RWPE1 (cell line): ENCODE measurements around the gene GBP1.

Experiments used
- CTCF ChIA-PET: fragments of 350-600 bp; sonication (Branson Sonifier 250); formaldehyde crosslinking; extraction: SDS; loops from one replicate; lab custom pipeline; 2021; lab: Yijun Ruan, JAX
- POLR2A ChIA-PET: fragments of 400-600 bp; formaldehyde crosslinking; extraction: SDS; loops from one replicate; lab custom pipeline; 2020; ENCODE audit warnings: antibody characterized with exemption; ENCODE audit not compliant: low non-redundant PET; lab: Yijun Ruan, JAX
- DNase-seq: peaks from one replicate; pipeline ENCODE4 v3.0.0; 2012; ENCODE audit warnings: low spot score
- H3K27ac ChIP-seq: fragments of 450-650 bp; 2 replicates; pipeline ENCODE4 v1.5.1; 2017
- TF ChIP-seq, protein P1 (sequence below): fragments of 450-650 bp; conservative IDR thresholded peaks from 2 replicates; pipeline ENCODE4 v1.5.1; 2017; ENCODE audit warnings: low read depth, mild to moderate bottlenecking

The GBP1 gene

DNA sequence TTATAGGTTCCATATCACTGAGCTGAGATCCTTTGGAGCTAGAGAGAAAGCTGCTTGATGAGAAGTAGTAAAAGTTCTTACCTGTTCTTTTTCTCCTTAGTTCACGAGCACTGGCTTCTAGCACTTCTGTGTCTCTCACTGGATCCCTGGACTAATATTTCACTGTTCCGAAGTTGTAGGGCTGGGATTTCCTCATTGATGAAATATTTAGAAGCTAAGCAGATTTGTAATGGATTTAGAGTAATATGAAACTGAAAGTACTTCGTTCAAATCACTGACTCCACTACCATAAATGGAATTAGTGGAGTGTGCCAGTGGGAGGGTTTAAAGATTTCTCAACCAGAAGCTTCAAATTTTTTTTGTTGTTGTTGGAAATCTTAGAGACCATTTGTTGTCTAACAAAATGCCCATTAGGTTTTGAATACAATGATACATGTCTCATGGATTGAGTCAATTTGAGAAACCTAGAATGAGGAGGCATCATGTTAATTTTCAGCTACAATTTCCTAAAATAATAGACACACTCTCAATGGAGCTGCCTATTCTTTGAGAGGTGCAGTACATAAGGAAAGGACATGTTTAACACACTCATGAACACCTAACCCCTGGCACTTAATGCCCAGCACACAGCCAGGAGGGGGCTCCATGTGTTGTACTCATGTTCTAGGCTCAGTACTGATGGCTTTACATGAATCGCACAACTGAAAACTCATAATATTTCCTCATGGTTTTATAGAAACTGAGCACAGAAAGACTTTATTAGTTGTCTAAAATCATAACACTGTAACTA is at the start of gene GBP1:
Gene GBP1, minus strand, starts transcription at position 130 of the 790 bp plus-strand sequence. CDS start 1,974 bp downstream, outside the sequence.
- POLR2A ChIA-PET, result no interaction called here
- CTCF ChIA-PET, result interaction anchor here (0.6 kb wide), 1 partner anchor 30 kb away, joined by 3 read pairs; no protein-coding TSS in a partner anchor
- DNase-seq, result peak; percentile 57
- H3K27ac ChIP-seq, result no peak within 1 kb of the TSS
- TF ChIP-seq, protein P1, sequence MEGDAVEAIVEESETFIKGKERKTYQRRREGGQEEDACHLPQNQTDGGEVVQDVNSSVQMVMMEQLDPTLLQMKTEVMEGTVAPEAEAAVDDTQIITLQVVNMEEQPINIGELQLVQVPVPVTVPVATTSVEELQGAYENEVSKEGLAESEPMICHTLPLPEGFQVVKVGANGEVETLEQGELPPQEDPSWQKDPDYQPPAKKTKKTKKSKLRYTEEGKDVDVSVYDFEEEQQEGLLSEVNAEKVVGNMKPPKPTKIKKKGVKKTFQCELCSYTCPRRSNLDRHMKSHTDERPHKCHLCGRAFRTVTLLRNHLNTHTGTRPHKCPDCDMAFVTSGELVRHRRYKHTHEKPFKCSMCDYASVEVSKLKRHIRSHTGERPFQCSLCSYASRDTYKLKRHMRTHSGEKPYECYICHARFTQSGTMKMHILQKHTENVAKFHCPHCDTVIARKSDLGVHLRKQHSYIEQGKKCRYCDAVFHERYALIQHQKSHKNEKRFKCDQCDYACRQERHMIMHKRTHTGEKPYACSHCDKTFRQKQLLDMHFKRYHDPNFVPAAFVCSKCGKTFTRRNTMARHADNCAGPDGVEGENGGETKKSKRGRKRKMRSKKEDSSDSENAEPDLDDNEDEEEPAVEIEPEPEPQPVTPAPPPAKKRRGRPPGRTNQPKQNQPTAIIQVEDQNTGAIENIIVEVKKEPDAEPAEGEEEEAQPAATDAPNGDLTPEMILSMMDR, result no peak

DNA sequence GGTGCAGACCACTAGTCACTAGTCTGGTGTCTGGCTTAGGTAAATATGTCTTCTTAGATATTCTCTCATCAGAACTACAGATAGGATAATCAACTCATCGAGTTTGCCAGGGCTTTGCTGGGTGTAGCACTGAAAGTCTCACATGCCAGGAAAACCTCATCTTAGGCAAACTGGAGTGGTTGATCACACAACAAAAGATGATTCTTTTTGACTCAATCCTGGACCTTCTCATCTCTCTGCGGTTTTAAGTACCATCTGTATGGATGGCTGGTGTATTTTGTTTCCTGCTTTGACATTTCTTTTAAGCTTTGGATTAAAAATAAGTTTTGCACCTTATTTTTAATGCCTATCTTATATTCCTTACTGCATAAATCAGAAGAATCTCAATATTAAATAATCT is 49.7 kb upstream of the GBP1 start:
- TF ChIP-seq, protein P1, result no peak
- CTCF ChIA-PET, result no interaction called here
- POLR2A ChIA-PET, result no interaction called here
- DNase-seq, result no peak
- no peak overlapping the region for H3K27ac ChIP-seq

GRCh38 chr1:89112871-89113613 is 48.0 kb upstream of the GBP1 start:
- no peak overlapping the region for H3K27ac ChIP-seq
- DNase-seq, result no peak
- TF ChIP-seq, protein P1, result no peak
- POLR2A ChIA-PET, result no interaction called here
- CTCF ChIA-PET, result no interaction called here

DNA sequence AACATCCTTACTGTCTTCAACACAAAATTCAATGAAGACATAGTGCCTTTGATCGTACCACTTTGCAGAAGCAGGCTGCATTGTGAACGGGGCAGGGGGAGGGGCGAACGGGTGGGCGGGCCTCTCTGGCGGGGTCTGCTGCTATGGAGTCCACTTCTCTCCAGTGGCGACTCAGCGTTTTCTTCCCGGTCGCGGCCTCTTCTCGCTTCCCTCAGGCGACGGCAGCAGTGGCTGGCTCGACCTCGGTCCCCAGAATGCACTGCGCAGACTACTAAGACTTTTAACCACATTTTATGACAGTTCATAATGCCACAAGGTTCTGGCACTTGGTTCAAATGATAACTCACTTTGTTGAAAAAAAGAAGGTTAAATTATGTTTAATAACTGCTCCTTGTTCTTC is 39.7 kb upstream of the GBP1 start:
- no peak overlapping the region for H3K27ac ChIP-seq
- TF ChIP-seq, protein P1, result no peak
- DNase-seq, result no peak
- POLR2A ChIA-PET, result no interaction called here
- CTCF ChIA-PET, result no interaction called here

DNA sequence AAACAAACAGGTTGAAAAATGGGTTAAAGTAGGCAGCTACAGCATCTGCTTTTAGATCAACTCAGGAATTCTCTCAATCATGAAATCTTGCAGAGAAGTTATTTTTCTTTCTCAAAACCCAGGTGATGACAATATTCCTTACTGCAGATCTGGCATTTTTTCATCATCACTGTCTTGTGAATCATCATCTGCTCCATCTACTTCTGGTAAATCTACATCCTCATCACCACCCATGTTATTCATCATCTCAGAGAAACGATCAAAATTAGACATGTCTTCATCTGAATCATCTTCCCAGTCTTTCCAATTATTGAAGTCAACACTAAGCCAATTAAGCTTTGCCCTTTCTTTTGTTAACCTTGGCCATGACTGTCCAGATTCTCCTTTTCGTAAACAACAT is 39.1 kb upstream of the GBP1 start:
- no peak overlapping the region for H3K27ac ChIP-seq
- ChIA-PET CTCF (interaction anchor here (1.2 kb wide), 1 partner anchor 18 kb away, joined by 3 read pairs; no protein-coding TSS in a partner anchor), POLR2A (no interaction called here)
- TF ChIP-seq, protein P1, result no peak
- no peak for DNase-seq

GRCh38 chr1:89102021-89102420 is 37.0 kb upstream of the GBP1 start:
- CTCF ChIA-PET, result no interaction called here
- TF ChIP-seq, protein P1, result no peak

More at GRCh38 chr1:89102021-89102420, 37.0 kb upstream of the GBP1 start:
- H3K27ac ChIP-seq, result no peak overlapping the region
- POLR2A ChIA-PET, result no interaction called here
- no peak for DNase-seq
